GM18909 (cell line): Measurements from ENCODE around the gene SFTPA2.
"Not testable (repeated sequence)": the region's sequence is repeated elsewhere in the genome, so short reads cannot be mapped to it uniquely, and the experiment has no call there.

Source experiments
- ATAC-seq: cut with Tn5 transposase; IDR thresholded peaks from one replicate; pipeline ENCODE4 v1.9.1; 2021; ENCODE audit warnings: mild to moderate bottlenecking; ENCODE audit not compliant: unreplicated experiment, poor library complexity

SFTPA2 gene

GRCh38 chr10:79561257-79561656 lies 1.1 kb upstream of the SFTPA2 start:
- no peak for ATAC-seq

DNA sequence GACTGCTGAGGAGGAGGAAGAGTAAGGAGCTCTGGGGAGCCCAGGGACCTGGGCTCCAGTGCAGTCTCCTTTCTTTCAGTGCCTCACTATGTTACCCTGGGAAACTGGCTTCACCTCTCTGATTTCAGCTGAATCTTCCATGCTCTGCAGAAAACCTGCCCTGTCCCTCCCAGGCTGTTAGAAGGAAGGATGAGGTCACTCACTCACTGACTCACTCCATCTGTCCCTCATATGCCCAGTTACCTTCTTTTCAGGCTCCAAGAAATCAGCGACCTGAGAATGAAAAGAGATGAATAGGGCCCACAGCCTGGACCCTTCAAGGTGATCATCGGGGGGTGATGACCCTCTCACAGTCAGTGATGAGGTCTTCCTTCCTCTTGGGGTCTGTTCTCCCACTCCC lies 481 bp downstream of the SFTPA2 start:
- ATAC-seq = no peak

- not testable (repeated sequence) for ATAC-seq
These were observed 3.2 kb downstream of the SFTPA2 start for GRCh38 chr10:79556961-79557360.

DNA sequence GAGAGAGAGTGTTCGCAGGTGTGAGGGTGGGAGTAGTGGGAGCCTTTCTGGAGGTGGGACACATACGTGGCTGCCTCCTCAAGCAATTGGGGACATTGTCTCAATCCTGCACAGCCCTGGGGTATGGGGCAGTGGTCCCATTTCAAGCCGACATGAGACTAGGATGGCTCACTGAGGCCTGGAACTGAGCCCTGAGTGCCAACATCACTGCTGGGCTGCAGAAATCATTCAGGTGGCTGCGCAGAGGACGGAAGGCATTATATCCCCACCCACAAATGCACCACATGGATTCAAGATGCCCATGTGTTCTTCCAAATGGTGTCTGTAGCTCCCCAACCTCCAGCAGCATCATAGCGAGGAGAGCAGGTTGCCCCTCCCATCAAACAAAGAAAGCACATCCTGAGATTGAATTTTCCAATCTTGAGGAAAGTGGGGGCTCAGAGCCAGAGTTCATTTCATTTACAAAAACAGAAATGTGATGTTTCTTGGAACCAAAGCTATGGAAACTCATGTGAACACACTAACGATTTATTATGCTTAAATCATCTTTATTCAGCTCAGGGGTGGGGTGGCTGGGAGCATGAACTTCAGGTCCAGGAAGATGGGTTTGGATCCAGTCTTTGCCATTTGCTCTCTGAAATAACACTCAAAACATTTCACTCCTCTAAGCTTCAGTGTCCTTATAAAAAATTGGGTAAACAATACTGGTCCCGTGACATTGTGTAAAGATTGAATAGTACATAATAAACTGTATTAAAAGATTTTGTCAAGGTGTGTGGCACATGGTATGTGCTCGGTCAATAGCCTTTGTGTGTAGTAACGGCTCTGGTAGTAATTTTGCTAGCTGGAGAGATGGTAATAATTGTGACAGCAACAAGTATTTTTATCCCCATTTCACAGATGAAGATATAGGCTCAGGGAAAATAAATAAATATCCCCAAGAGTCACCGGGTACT lies 4.6 kb downstream of the SFTPA2 start:
- ATAC-seq = no peak

- ATAC-seq = no peak
These were observed 8.1 kb downstream of the SFTPA2 start for GRCh38 chr10:79552143-79552542.

GRCh38 chr10:79547973-79548372 lies 12.2 kb downstream of the SFTPA2 start:
- no peak for ATAC-seq

GRCh38 chr10:79547128-79547527 lies 13.1 kb downstream of the SFTPA2 start:
- ATAC-seq = not testable (repeated sequence)

- ATAC-seq = not testable (repeated sequence)
These were observed 15.1 kb downstream of the SFTPA2 start for GRCh38 chr10:79544926-79545659.

- ATAC-seq = not testable (repeated sequence)
These were observed 15.8 kb downstream of the SFTPA2 start for GRCh38 chr10:79544408-79544807.

DNA sequence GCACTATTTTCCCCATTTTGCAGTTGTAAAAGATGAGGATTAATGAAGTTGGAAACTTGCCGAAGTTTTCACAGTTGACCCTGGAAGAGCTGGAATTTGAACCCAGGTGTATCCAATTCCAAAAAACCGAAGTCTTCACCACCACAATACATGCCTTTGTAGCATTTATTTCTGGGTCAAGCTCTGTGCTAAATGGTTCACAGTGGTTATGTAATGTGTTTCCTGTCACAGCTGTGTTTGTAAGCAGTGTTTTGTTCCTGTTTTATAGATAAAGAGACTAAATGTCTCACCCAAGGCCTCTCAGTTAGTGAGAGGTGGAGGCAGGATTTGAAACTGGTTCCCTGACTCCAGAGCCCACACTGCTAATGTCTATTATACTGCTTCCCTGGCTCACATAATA lies 17.6 kb downstream of the SFTPA2 start:
- no peak for ATAC-seq

- ATAC-seq = peak; percentile 86
These were observed 19.3 kb downstream of the SFTPA2 start for GRCh38 chr10:79540930-79541329.

- not testable (repeated sequence) for ATAC-seq
These were observed 21.9 kb downstream of the SFTPA2 start for GRCh38 chr10:79538311-79538710.

- ATAC-seq = not testable (repeated sequence)
These were observed 26.4 kb downstream of the SFTPA2 start for GRCh38 chr10:79533903-79534175.

DNA sequence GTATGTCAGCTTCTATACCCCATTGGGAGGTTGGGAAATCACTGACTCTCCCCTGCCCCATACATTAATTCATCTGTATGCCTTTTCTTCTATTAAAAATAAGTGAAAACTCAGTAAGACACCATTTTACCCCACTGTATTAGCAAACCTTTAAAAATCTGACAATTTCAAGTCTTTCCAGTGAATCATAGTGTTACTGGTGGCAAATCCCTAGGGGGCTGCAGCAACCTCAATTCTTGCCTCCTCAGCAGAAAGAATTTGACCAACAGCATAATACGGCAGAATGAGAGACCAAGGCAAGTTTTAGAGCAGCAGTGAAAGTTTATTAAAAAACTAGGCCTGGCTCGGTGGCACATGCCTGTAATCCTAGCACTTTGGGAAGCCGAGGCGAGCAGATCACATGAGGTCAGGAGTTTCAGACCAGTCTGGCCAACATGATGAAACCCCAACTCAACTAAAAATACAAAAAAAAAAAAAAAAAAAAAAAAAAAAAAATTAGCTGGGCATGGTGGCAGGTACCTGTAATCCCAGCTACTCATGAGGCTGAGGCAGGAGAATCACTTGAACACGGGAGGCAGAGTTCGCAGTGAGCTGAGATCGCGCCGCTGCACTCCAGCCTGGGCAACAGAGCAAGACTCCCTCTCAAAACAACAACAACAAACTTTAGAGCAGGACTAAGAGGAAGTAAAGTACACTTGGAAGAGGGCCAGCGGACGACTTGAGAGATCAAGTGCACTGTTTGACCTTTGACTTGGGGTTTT lies 26.9 kb downstream of the SFTPA2 start:
- ATAC-seq = not testable (repeated sequence)

GRCh38 chr10:79528261-79528660 lies 31.9 kb downstream of the SFTPA2 start:
- ATAC-seq = not testable (repeated sequence)

DNA sequence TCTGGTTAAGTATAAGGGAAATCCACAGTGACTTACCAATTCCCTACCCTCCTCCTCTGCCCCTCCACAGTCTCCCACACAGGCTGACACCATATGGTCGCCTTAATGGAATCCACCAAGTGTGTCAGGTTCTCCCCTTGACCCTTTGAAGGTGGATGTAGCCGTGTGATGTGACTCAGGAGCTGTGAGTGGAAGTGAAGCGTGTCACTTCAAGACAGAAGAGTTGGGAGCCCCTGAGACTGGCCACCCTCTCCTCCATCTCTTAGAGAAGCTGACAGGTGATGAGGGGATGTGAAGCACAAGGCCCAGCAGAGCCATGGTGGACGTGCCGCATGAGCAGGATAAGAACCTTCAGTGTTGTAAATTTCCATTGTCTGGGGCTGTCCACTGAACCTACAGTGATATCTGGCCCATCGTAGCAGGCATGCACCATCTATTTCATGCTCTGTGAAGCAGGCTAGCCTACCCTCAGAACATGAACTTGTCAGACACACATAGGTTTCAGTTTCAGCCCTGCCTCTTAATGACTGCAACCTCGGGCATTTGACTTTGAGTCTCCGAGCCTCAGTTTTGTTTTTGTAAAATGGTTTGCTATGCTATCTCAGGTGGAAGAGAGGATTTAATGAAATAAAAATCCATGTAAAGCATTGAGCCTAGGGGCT lies 35.0 kb downstream of the SFTPA2 start:
- ATAC-seq = peak; percentile 96

GRCh38 chr10:79523157-79523853 lies 36.9 kb downstream of the SFTPA2 start:
- not testable (repeated sequence) for ATAC-seq

- ATAC-seq = not testable (repeated sequence)
These were observed 37.7 kb downstream of the SFTPA2 start for GRCh38 chr10:79522464-79522863.

- not testable (repeated sequence) for ATAC-seq
These were observed 38.5 kb downstream of the SFTPA2 start for GRCh38 chr10:79521751-79522150.

- not testable (repeated sequence) for ATAC-seq
These were observed 42.6 kb downstream of the SFTPA2 start for GRCh38 chr10:79517567-79517966.
